ENCODE results near the gene FHIT.
"Not testable (repeated sequence)": the region's sequence is repeated elsewhere in the genome, so short reads cannot be mapped to it uniquely, and the experiment has no call there.

The FHIT gene

GRCh38 chr3:61227799-61228198 is 23.5 kb downstream of the FHIT start:
- no peak for DNase-seq (ENCODE audit: low spot score)

- DNase-seq (ENCODE audit: low spot score) = peak; percentile 61
These were observed 25.0 kb downstream of the FHIT start for GRCh38 chr3:61226166-61226686.

GRCh38 chr3:61224823-61225222 is 26.4 kb downstream of the FHIT start:
- peak; percentile 19 for DNase-seq (ENCODE audit: low spot score)

GRCh38 chr3:61223451-61223850 is 27.8 kb downstream of the FHIT start:
- no peak for DNase-seq (ENCODE audit: low spot score)

GRCh38 chr3:61222467-61222866 is 28.8 kb downstream of the FHIT start:
- no peak for DNase-seq (ENCODE audit: low spot score)

- DNase-seq (ENCODE audit: low spot score) = no peak
These were observed 29.4 kb downstream of the FHIT start for GRCh38 chr3:61221759-61222362.

GRCh38 chr3:61218504-61218903 is 32.7 kb downstream of the FHIT start:
- no peak for DNase-seq (ENCODE audit: low spot score)

GRCh38 chr3:61216171-61216570 is 35.1 kb downstream of the FHIT start:
- not testable (repeated sequence) for DNase-seq (ENCODE audit: low spot score)

- DNase-seq (ENCODE audit: low spot score) = no peak
These were observed 49.2 kb downstream of the FHIT start for GRCh38 chr3:61202086-61202485.

- no peak for DNase-seq (ENCODE audit: low spot score)
These were observed 50.2 kb downstream of the FHIT start for GRCh38 chr3:61201071-61201470.

GRCh38 chr3:61200270-61200669 is 51.0 kb downstream of the FHIT start:
- DNase-seq (ENCODE audit: low spot score) = no peak

GRCh38 chr3:61199843-61200242 is 51.4 kb downstream of the FHIT start:
- DNase-seq (ENCODE audit: low spot score) = no peak

GRCh38 chr3:61194892-61195538 is 56.2 kb downstream of the FHIT start:
- DNase-seq (ENCODE audit: low spot score) = no peak

GRCh38 chr3:61192222-61192621 is 59.0 kb downstream of the FHIT start:
- DNase-seq (ENCODE audit: low spot score) = no peak

- not testable (repeated sequence) for DNase-seq (ENCODE audit: low spot score)
These were observed 61.0 kb downstream of the FHIT start for GRCh38 chr3:61190205-61190604.

- DNase-seq (ENCODE audit: low spot score) = no peak
These were observed 65.2 kb downstream of the FHIT start for GRCh38 chr3:61186030-61186429.

- no peak for DNase-seq (ENCODE audit: low spot score)
These were observed 66.3 kb downstream of the FHIT start for GRCh38 chr3:61184956-61185355.

GRCh38 chr3:61182662-61183061 is 68.6 kb downstream of the FHIT start:
- no peak for DNase-seq (ENCODE audit: low spot score)

- DNase-seq (ENCODE audit: low spot score) = no peak
These were observed 69.4 kb downstream of the FHIT start for GRCh38 chr3:61181874-61182273.

- DNase-seq (ENCODE audit: low spot score) = no peak
These were observed 71.0 kb downstream of the FHIT start for GRCh38 chr3:61180206-61180605.

GRCh38 chr3:61178167-61178566 is 73.1 kb downstream of the FHIT start:
- no peak for DNase-seq (ENCODE audit: low spot score)

GRCh38 chr3:61177450-61177849 is 73.8 kb downstream of the FHIT start:
- no peak for DNase-seq (ENCODE audit: low spot score)

GRCh38 chr3:61173676-61174075 is 77.6 kb downstream of the FHIT start:
- no peak for DNase-seq (ENCODE audit: low spot score)
